HCT116 (cell line): Measurements from ENCODE around the gene SIN3A. TPM values are rescaled to one million over a fixed set of nuclear protein-coding genes. Genes with fewer than 3 reads are reported as not detected.

Source experiments
- ATAC-seq: fragments of 200-7000 bp; cut with Tn5 transposase; 2 replicates; pipeline ENCODE4 v1.9.1; 2020; ENCODE audit warnings: mild to moderate bottlenecking, moderate library complexity
- BruUV-seq: library from RNA; stranded (reverse); fragments of 400-500 nt; replicated peaks from 2 replicates; lab custom pipeline; 2021; lab: Mats Ljungman, UMichigan
- CTCF ChIA-PET: fragments of 300-600 bp; sonication (Branson Sonifier 250); formaldehyde crosslinking; loops from one replicate; lab custom pipeline; 2021; ENCODE audit warnings: antibody characterized with exemption; lab: Charles Lee
- POLR2A ChIA-PET: fragments of 300-600, 350-600 bp; sonication (Branson Sonifier 250); formaldehyde crosslinking; loops from one replicate; lab custom pipeline; 2021; ENCODE audit warnings: antibody characterized with exemption; lab: Charles Lee
- RAD21 ChIA-PET, 2 experiments: fragments of 300-600 bp; sonication (Branson Sonifier 250); formaldehyde crosslinking; loops; one replicate each; lab custom pipeline; 2023; ENCODE audit warnings: low total read pairs in 2 of 2; ENCODE audit not compliant: uncharacterized antibody in 2 of 2, unreplicated experiment in 2 of 2, low non-redundant PET in 1 of 2; lab: Charles Lee
- DNase-seq: peaks from one replicate; pipeline ENCODE4 v3.0.0-alpha.2; 2010; ENCODE audit warnings: low read depth, low spot score
- H2AFZ ChIP-seq: fragments of 200-600 bp; shearing (Covaris generic), sonication (generic); 2 replicates; pipeline ENCODE4 v1.6.1; 2017; ENCODE audit warnings: low read depth, mixed run types, mixed read lengths, antibody characterized with exemption, low read length; ENCODE audit not compliant: poor library complexity, severe bottlenecking
- H3K27ac ChIP-seq: 2 replicates; pipeline ENCODE4 v1.5.1; 2012; ENCODE audit warnings: low read depth, low read length
- H3K27me3 ChIP-seq: fragments of 200-600 bp; sonication (generic); 2 replicates; pipeline ENCODE4 v1.6.1; 2016; ENCODE audit warnings: mixed run types, low read length, mixed read lengths; ENCODE audit not compliant: insufficient read depth
- H3K36me3 ChIP-seq, 2 experiments: fragments of 200-500 bp in 1 of 2; fragments of 200-600 bp in 1 of 2; sonication (Bioruptor generic) in 1 of 2; sonication (generic) in 1 of 2; 2 replicates each; pipeline versions ENCODE4 v1.5.1 to v1.6.1; 2014 to 2016; ENCODE audit warnings: low read length in 2 of 2, inconsistent platforms in 1 of 2, mixed read lengths in 1 of 2, mixed run types in 1 of 2; ENCODE audit not compliant: insufficient read depth in 2 of 2, control insufficient read depth in 1 of 2
- H3K4me1 ChIP-seq, 2 experiments: fragments of 200-600 bp in 1 of 2; sonication (generic) in 1 of 2; 2 replicates each; pipeline versions ENCODE4 v1.5.1 to v1.6.1; 2012 to 2017; ENCODE audit warnings: low read length in 2 of 2, inconsistent platforms in 1 of 2, mild to moderate bottlenecking in 1 of 2, mixed read lengths in 1 of 2, mixed run types in 1 of 2, moderate library complexity in 1 of 2; ENCODE audit not compliant: insufficient read depth in 2 of 2, control insufficient read depth in 1 of 2
- H3K4me2 ChIP-seq: fragments of 200-600 bp; sonication (generic); 2 replicates; pipeline ENCODE4 v1.6.1; 2017; ENCODE audit warnings: mixed run types, low read length, mixed read lengths
- H3K4me3 ChIP-seq, 2 experiments: fragments of 200-600 bp in 1 of 2; sonication (generic) in 1 of 2; replicated peaks in 1 of 2; 2 replicates each; pipeline ENCODE4 v1.5.1; 2011 to 2016; ENCODE audit warnings: low read length in 2 of 2, control low read depth in 1 of 2, low read depth in 1 of 2, mild to moderate bottlenecking in 1 of 2, mixed read lengths in 1 of 2, mixed run types in 1 of 2
- H3K79me2 ChIP-seq: fragments of 200-600 bp; sonication (generic); 2 replicates; pipeline ENCODE4 v1.6.1; 2017; ENCODE audit warnings: mild to moderate bottlenecking, mixed run types, low read length, moderate library complexity, mixed read lengths; ENCODE audit not compliant: insufficient read depth
- H3K9ac ChIP-seq: fragments of 200-600 bp; sonication (generic); 2 replicates; pipeline ENCODE4 v1.6.1; 2016; ENCODE audit warnings: low read length, mixed read lengths
- H3K9me2 ChIP-seq: fragments of 200-600 bp; sonication (generic), shearing (Covaris generic); 2 replicates; pipeline ENCODE4 v1.6.1; 2017; ENCODE audit warnings: mixed run types, mild to moderate bottlenecking, moderate library complexity; ENCODE audit not compliant: insufficient read depth
- H3K9me3 ChIP-seq, 2 experiments: fragments of 200-500 bp in 1 of 2; fragments of 200-600 bp in 1 of 2; sonication (Bioruptor generic) in 1 of 2; sonication (generic) in 1 of 2; 2 replicates each; pipeline ENCODE4 v1.6.1; 2014 to 2017; ENCODE audit warnings: low read length in 2 of 2, mixed read lengths in 2 of 2, inconsistent platforms in 1 of 2, low read depth in 1 of 2, mild to moderate bottlenecking in 1 of 2, mixed run types in 1 of 2, moderate library complexity in 1 of 2; ENCODE audit not compliant: control insufficient read depth in 1 of 2, insufficient read depth in 1 of 2
- H4K20me1 ChIP-seq: fragments of 200-600 bp; sonication (generic), shearing (Covaris generic); 2 replicates; pipeline ENCODE4 v1.6.1; 2017; ENCODE audit warnings: mixed run types, mild to moderate bottlenecking, moderate library complexity; ENCODE audit not compliant: insufficient read depth
- CBX3 ChIP-seq: IDR thresholded peaks from 2 replicates; pipeline ENCODE4 v1.6.1; 2012; ENCODE audit warnings: low read depth
- CEBPB ChIP-seq: IDR thresholded peaks from 2 replicates; pipeline ENCODE4 v1.6.1; 2012; ENCODE audit warnings: low read depth
- EGR1 ChIP-seq: IDR thresholded peaks from 2 replicates; pipeline ENCODE4 v1.6.1; 2012; ENCODE audit warnings: low read depth
- EZH2 ChIP-seq: fragments of 200-600 bp; sonication (generic); IDR thresholded peaks from 2 replicates; pipeline ENCODE4 v1.6.1; 2017; ENCODE audit warnings: antibody characterized with exemption, mixed run types
- REST ChIP-seq: IDR thresholded peaks from 2 replicates; pipeline ENCODE4 v1.6.1; 2012; ENCODE audit warnings: low read depth
- SIN3A ChIP-seq: IDR thresholded peaks from 2 replicates; pipeline ENCODE4 v1.6.1; 2012; ENCODE audit warnings: low read depth
- ZBTB33 ChIP-seq: IDR thresholded peaks from 2 replicates; pipeline ENCODE4 v1.6.1; 2011; ENCODE audit warnings: mild to moderate bottlenecking, low read length, moderate library complexity; ENCODE audit not compliant: insufficient replicate concordance; ENCODE audit errors: extremely low read depth
- intact Hi-C: fragments of 100-400 bp; cut with micrococcal nuclease; formaldehyde crosslinking; loops from 2 replicates; pipeline ENCODE4 v1.10.0; 2022
- total RNA-seq: library from RNA; stranded (reverse); gene quantifications from one replicate; pipeline ENCODE4 v1.2.1, GENCODE V29; 2021; ENCODE audit not compliant: unreplicated experiment

Gene SIN3A
- total RNA-seq, 1 experiment from 2014 or later = 70.1 TPM

- H2AFZ ChIP-seq = no peak overlapping the region
- RAD21 ChIA-PET = no interaction called here
- H3K9ac ChIP-seq = no peak overlapping the region
- no peaks in the 10 kb centered on the region for H4K20me1 ChIP-seq
- H3K9me2 ChIP-seq = no peaks in the 10 kb centered on the region
- H3K27me3 ChIP-seq = no peaks in the 10 kb centered on the region
- no peaks in the 10 kb centered on the region for H3K79me2 ChIP-seq
- intact Hi-C loops = no loop called here
- no peaks in the 10 kb centered on the region for H3K9me3 ChIP-seq
- POLR2A ChIA-PET = no interaction called here
- no peaks in the 10 kb centered on the region for H3K4me1 ChIP-seq
- no peak for DNase-seq
- no peak for TF ChIP-seq CEBPB
- no peak for TF ChIP-seq EGR1
- no peak for TF ChIP-seq REST
- no peak for TF ChIP-seq EZH2
- no peak for TF ChIP-seq SIN3A
- TF ChIP-seq CBX3 = no peak
- no peak for TF ChIP-seq ZBTB33
- CTCF ChIA-PET = no interaction called here
- peaks cover 2 to 8% of the 10 kb centered on the region in 2 experiments; a peak in 3 of 4 replicates for H3K36me3 ChIP-seq
- no peak overlapping the region for H3K27ac ChIP-seq
- H3K4me2 ChIP-seq = no peak overlapping the region
- no TSS peak for BruUV-seq
- no peak overlapping the region for H3K4me3 ChIP-seq
- no peak for ATAC-seq
These were observed 96.1 kb downstream of the SIN3A start for GRCh38 chr15:75355369-75355768.
